ENCODE data around the gene FKBP9.
"Not testable (repeated sequence)": the region's sequence is repeated elsewhere in the genome, so short reads cannot be mapped to it uniquely, and the experiment has no call there.

Gene FKBP9, protein sequence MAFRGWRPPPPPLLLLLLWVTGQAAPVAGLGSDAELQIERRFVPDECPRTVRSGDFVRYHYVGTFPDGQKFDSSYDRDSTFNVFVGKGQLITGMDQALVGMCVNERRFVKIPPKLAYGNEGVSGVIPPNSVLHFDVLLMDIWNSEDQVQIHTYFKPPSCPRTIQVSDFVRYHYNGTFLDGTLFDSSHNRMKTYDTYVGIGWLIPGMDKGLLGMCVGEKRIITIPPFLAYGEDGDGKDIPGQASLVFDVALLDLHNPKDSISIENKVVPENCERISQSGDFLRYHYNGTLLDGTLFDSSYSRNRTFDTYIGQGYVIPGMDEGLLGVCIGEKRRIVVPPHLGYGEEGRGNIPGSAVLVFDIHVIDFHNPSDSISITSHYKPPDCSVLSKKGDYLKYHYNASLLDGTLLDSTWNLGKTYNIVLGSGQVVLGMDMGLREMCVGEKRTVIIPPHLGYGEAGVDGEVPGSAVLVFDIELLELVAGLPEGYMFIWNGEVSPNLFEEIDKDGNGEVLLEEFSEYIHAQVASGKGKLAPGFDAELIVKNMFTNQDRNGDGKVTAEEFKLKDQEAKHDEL

GRCh38 chr7:32957326-32958045, at the start of gene FKBP9:
FKBP9 (plus strand) TSS chr7:32957440; CDS start chr7:32957574, 134 bp downstream.
- H3K4me3 ChIP-seq (ENCODE audit: control insufficient read depth, low read depth, low read length): peak within 1 kb of the TSS; percentile 89
- TF ChIP-seq, protein P1, sequence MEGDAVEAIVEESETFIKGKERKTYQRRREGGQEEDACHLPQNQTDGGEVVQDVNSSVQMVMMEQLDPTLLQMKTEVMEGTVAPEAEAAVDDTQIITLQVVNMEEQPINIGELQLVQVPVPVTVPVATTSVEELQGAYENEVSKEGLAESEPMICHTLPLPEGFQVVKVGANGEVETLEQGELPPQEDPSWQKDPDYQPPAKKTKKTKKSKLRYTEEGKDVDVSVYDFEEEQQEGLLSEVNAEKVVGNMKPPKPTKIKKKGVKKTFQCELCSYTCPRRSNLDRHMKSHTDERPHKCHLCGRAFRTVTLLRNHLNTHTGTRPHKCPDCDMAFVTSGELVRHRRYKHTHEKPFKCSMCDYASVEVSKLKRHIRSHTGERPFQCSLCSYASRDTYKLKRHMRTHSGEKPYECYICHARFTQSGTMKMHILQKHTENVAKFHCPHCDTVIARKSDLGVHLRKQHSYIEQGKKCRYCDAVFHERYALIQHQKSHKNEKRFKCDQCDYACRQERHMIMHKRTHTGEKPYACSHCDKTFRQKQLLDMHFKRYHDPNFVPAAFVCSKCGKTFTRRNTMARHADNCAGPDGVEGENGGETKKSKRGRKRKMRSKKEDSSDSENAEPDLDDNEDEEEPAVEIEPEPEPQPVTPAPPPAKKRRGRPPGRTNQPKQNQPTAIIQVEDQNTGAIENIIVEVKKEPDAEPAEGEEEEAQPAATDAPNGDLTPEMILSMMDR (conservative IDR thresholded peaks at IDR 0.05; ENCODE audit: control insufficient read depth, insufficient read depth, low read depth, low read length): no peak
- DNase-seq (ENCODE audit: low read depth): peak; percentile 79

GRCh38 chr7:32910195-32910594, 47.0 kb upstream of the FKBP9 start:
- no peak for DNase-seq (ENCODE audit: low read depth)
- TF ChIP-seq, protein P1 (conservative IDR thresholded peaks at IDR 0.05; ENCODE audit: control insufficient read depth, insufficient read depth, low read depth, low read length): no peak

DNA sequence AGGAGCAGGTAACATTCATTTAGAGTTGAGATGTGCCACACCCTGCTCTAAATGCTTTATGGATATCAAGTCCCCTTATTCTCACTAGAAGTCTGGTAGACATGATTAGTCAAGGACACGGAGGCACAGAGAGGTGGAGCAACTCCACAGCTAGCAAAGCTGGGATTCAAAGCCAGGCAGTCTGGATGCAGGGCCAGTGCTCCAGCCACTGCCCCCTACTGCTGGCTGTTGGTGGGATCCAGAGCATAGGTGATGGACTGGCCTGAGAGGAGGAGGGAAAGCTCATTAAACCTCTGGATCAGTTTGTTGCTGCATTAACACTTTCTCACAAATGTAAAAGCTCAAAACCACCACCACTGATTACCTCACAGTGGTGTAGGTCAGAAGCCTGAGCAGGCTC, 43.1 kb upstream of the FKBP9 start:
- H3K4me3 ChIP-seq (ENCODE audit: control insufficient read depth, low read depth, low read length): no peak overlapping the region
- TF ChIP-seq, protein P1 (conservative IDR thresholded peaks at IDR 0.05; ENCODE audit: control insufficient read depth, insufficient read depth, low read depth, low read length): no peak
- DNase-seq (ENCODE audit: low read depth): peak; percentile 14

More at GRCh38 chr7:32910195-32910594, 47.0 kb upstream of the FKBP9 start:
- H3K4me3 ChIP-seq (ENCODE audit: control insufficient read depth, low read depth, low read length): no peak overlapping the region

DNA sequence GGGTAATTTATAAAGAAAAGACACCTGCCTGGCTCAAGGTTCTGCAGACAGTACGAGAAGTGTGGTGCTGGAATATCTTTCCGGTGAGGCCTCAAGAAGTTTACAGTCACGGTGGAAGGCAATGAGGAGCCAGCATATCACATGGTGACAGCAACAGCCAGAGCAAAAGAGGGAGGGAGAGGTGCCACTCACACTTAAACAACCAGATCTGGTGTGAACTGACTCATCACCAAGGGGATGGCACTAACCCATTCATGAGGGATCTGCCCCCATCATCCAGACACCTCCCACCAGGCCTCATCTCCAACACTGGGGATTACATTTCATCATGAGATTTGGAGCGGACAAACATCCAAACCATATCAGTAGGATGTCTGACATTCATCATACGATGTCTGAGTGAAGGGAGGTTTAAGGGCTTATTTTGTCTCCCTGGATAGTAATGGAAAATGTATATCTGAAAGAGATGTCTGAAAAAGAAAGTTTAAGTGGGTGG, 42.2 kb upstream of the FKBP9 start:
- TF ChIP-seq, protein P1 (conservative IDR thresholded peaks at IDR 0.05; ENCODE audit: control insufficient read depth, insufficient read depth, low read depth, low read length): no peak
- H3K4me3 ChIP-seq (ENCODE audit: control insufficient read depth, low read depth, low read length): no peak overlapping the region
- no peak for DNase-seq (ENCODE audit: low read depth)

DNA sequence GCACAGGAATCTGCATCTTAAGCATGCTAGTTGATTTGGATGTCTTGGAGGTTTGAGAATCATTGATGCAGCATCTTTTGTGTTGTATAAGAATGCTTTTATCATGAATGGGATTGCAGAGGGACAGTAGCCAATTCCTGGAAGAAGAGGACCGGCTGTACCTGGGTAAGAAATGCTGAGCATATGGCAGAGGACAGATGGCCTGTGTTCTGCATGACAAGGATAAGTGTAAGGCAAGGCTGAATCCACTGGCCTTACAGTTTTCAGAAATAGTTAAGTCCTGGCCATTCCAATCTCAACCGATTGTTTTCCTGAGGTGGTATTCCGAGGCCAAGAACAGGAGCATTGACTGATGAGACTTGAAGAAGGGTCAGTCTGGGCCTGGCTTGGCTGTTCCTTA, 41.2 kb upstream of the FKBP9 start:
- TF ChIP-seq, protein P1 (conservative IDR thresholded peaks at IDR 0.05; ENCODE audit: control insufficient read depth, insufficient read depth, low read depth, low read length): no peak
- no peak for DNase-seq (ENCODE audit: low read depth)
- H3K4me3 ChIP-seq (ENCODE audit: control insufficient read depth, low read depth, low read length): no peak overlapping the region

GRCh38 chr7:32916994-32917393, 40.2 kb upstream of the FKBP9 start:
- DNase-seq (ENCODE audit: low read depth): not testable (repeated sequence)

DNA sequence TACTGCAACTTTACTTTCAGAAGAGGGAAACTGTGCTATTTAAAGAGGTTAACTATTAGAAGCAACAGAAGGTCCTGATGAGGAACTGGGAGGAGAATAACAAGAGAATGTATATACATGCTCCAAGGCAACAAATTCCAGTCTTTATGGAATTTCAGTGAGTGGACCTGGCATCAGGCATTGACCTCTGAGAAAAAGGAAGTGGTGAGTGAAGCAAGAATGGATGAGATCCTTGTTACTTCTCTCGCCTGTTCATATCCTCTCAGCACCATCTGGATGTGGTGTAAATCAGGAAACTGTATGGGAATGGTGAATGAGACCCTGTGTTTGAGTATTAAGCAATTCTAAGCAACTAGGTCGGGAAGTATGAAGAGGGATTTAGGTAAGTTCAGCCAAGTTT, 35.3 kb upstream of the FKBP9 start:
- peak; percentile 29 for DNase-seq (ENCODE audit: low read depth)
- TF ChIP-seq, protein P1 (conservative IDR thresholded peaks at IDR 0.05; ENCODE audit: control insufficient read depth, insufficient read depth, low read depth, low read length): no peak
- H3K4me3 ChIP-seq (ENCODE audit: control insufficient read depth, low read depth, low read length): no peak overlapping the region

More at GRCh38 chr7:32916994-32917393, 40.2 kb upstream of the FKBP9 start:
- not testable (repeated sequence) for H3K4me3 ChIP-seq (ENCODE audit: control insufficient read depth, low read depth, low read length)
